Peyer's patch (tissue), 4 donors: ENCODE data around the gene POLD1. TPM values are rescaled to one million over a fixed set of nuclear protein-coding genes. Genes with fewer than 3 reads are reported as not detected.

Source experiments
- DNase-seq, 3 donors: peaks; one replicate each; pipeline ENCODE4 v3.0.0-alpha.2; 2017 to 2019
- H3K27ac ChIP-seq, 4 donors: fragments of 200-600 bp; sonication (generic); one replicate each; pipeline ENCODE4 v1.5.1; 2016 to 2019
- H3K27me3 ChIP-seq, 2 donors: fragments of 200-600 bp; sonication (generic); one replicate each; pipeline ENCODE4 v1.5.1; 2019
- H3K36me3 ChIP-seq, 3 donors: fragments of 200-600 bp; sonication (generic); one replicate each; pipeline ENCODE4 v1.5.1; 2016 to 2019
- H3K4me1 ChIP-seq, 4 donors: fragments of 200-600 bp; sonication (generic); one replicate each; pipeline ENCODE4 v1.5.1; 2016 to 2019
- H3K4me3 ChIP-seq, 4 donors: fragments of 200-600 bp; sonication (generic); 1 replicate in 3 of 4; 2 replicates in 1 of 4; pipeline ENCODE4 v1.5.1; 2016 to 2019; ENCODE audit warnings: mild to moderate bottlenecking in 1 of 4
- H3K9me3 ChIP-seq, 4 donors: fragments of 200-600 bp; sonication (generic); one replicate each; pipeline ENCODE4 v1.5.1; 2016 to 2019; ENCODE audit warnings: mild to moderate bottlenecking in 1 of 4
- POLR2A ChIP-seq, 2 donors: fragments of 450-650 bp; IDR thresholded peaks; one replicate each; pipeline ENCODE4 v1.5.1; 2017; ENCODE audit warnings: antibody characterized with exemption in 2 of 2, mild to moderate bottlenecking in 2 of 2, moderate library complexity in 2 of 2
- total RNA-seq, 4 donors: library from RNA; depleted of rRNA; stranded (reverse); fragments of >200 nt; gene quantifications; one replicate each; pipeline ENCODE4 v1.1.0, GENCODE V29; 2016
- TF ChIP-seq, protein P1 (sequence below), 6 experiments: fragments of 450-650 bp in 4 of 6; fragments of 200-600 bp in 2 of 6; sonication (generic) in 1 of 6; IDR thresholded peaks; one replicate each; pipeline ENCODE4 v1.5.1; 2017 to 2019; ENCODE audit warnings: antibody characterized with exemption in 6 of 6, mild to moderate bottlenecking in 3 of 6, moderate library complexity in 1 of 6

POLD1 gene
- total RNA-seq, 4 donors from 2014 or later, result 14.9 to 90.0 (median 27.3) TPM

DNA sequence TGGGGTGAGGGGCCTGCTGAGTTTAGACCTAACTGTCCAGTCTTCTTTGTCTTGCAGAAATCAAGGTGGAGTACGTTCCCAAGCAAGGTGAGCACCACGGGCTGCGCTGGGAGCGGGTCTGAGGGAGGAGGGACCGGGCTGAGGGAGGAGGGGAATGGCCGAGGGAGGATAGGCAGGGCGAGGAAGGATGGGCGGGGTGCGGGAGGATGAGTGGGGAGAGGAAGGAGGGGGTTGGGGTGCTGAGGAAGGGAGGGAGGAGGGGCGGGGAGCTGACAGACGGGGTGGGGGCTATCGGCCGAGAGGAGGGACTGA lies 67.0 kb downstream of the POLD1 start:
- Histone ChIP-seq H3K4me3 (no peak overlapping the region), H3K27ac (no peak overlapping the region), H3K9me3 (no peaks in the 10 kb centered on the region), H3K27me3 (no peaks in the 10 kb centered on the region), H3K36me3 (no peaks in the 10 kb centered on the region), H3K4me1 (no peaks in the 10 kb centered on the region)
- TF ChIP-seq, protein P1, sequence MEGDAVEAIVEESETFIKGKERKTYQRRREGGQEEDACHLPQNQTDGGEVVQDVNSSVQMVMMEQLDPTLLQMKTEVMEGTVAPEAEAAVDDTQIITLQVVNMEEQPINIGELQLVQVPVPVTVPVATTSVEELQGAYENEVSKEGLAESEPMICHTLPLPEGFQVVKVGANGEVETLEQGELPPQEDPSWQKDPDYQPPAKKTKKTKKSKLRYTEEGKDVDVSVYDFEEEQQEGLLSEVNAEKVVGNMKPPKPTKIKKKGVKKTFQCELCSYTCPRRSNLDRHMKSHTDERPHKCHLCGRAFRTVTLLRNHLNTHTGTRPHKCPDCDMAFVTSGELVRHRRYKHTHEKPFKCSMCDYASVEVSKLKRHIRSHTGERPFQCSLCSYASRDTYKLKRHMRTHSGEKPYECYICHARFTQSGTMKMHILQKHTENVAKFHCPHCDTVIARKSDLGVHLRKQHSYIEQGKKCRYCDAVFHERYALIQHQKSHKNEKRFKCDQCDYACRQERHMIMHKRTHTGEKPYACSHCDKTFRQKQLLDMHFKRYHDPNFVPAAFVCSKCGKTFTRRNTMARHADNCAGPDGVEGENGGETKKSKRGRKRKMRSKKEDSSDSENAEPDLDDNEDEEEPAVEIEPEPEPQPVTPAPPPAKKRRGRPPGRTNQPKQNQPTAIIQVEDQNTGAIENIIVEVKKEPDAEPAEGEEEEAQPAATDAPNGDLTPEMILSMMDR (IDR thresholded peaks at IDR 0.05), result no peak
- no peak for TF ChIP-seq POLR2A (IDR thresholded peaks at IDR 0.05)
- no peak for DNase-seq

DNA sequence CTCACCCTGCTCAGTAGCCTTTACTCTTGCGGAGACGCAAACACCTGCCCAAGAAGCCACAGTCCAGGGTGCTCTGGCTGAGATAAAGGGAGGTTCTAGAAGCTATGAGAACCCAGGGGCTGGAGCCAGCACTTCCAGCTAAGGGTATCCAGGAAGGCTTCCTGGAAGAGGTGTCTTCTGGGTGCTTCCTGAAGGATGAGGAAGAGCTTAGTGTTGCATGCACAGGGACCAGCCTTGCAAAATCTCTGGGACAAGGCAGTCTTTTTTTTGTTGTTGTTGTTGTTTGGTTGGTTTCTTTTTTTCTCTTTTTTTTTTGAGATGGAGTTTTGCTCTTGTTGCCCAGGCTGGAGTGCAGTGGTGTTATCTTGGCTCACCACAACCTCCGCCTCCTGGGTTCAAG lies 69.1 kb downstream of the POLD1 start:
- H3K27me3 ChIP-seq, result no peaks in the 10 kb centered on the region

DNA sequence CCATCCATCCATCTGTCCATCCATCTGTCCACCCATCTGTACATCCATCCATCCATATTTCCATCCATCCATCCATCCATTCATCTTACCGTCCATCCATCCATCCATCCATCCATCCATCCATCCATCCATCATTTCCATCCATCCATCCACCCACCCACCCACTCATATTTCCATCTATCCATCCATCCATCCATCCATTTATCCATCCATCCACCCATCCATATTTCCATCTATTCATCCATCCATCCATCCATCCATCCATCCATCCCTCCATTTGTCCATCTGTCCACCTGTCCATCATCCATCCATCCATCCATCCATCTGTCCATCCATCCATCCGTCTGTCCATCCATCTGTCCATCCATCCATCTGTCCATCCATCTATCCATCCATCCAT lies 71.8 kb downstream of the POLD1 start:
- no peak for DNase-seq
- Histone ChIP-seq H3K36me3 (no peaks in the 10 kb centered on the region), H3K27ac (no peak overlapping the region), H3K27me3 (no peaks in the 10 kb centered on the region), H3K4me1 (peaks cover 0 to 7% (median 0%) of the 10 kb centered on the region in 4 donors), H3K4me3 (no peak overlapping the region), H3K9me3 (no peaks in the 10 kb centered on the region)
- TF ChIP-seq, protein P1 (IDR thresholded peaks at IDR 0.05), result no peak
- TF ChIP-seq POLR2A (IDR thresholded peaks at IDR 0.05), result no peak

More for the DNA sequence above, 69.1 kb downstream of the POLD1 start:
- TF ChIP-seq POLR2A (IDR thresholded peaks at IDR 0.05), result no peak
- TF ChIP-seq, protein P1 (IDR thresholded peaks at IDR 0.05), result no peak
- Histone ChIP-seq H3K4me3 (no peak overlapping the region), H3K4me1 (no peaks in the 10 kb centered on the region), H3K9me3 (no peaks in the 10 kb centered on the region), H3K36me3 (no peaks in the 10 kb centered on the region), H3K27ac (no peak overlapping the region)
- no peak for DNase-seq

DNA sequence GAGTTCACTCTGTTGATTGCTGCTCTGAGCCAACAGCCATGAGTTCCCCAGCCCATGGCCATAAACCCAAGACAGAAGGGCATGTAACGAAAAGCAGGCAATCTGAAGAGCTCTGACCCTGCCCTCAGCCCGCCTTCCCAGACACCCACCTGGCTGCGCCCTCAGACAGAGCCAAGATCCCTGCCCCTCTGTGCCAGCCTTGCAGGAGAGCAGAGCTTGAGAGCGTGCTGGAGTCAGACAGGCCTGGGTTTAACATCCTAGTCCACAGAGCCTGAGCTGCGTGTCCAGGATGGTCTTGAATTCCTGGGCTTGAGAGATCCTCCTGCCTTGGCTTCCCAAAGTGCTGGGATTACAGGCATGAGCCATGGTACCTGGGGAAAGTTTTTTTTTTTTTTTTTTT lies 73.2 kb downstream of the POLD1 start:
- H3K36me3 ChIP-seq, result no peaks in the 10 kb centered on the region
- H3K27ac ChIP-seq, result no peak overlapping the region
- no peak for TF ChIP-seq POLR2A (IDR thresholded peaks at IDR 0.05)
- H3K4me3 ChIP-seq, result no peak overlapping the region
- no peak for DNase-seq
- H3K27me3 ChIP-seq, result no peaks in the 10 kb centered on the region
- no peaks in the 10 kb centered on the region for H3K9me3 ChIP-seq
- peaks cover 0 to 7% (median 0%) of the 10 kb centered on the region in 4 donors for H3K4me1 ChIP-seq

DNA sequence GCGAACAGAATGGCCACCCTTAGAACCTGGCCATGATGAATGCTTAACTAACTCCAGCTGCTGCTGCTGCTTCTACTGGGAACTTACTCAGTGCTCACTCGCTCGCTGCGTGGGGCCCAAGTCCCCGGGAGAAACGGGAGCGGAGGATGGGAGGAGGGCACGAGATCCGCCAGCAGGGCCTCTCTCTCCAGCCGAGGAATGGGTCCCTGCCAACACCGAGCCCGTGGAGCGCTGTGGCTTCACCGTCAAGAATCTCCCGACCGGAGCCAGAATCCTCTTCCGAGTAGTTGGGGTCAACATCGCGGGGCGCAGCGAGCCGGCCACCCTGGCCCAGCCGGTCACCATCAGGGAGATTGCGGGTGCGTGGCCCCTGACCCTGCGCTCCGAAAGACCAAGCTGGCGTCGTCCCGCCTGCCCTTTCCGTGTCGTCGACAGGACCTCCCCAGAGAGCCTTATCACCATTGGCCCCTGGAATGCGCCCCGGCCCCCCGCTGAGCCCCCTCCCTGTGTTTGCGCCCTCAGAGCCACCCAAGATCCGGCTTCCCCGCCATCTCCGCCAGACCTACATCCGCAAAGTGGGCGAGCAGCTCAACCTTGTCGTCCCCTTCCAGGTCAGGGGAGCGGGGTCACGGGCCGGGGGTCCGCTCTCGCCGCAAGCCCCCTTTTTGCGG lies 74.4 kb downstream of the POLD1 start:
- Histone ChIP-seq H3K4me3 (no peak overlapping the region), H3K9me3 (no peaks in the 10 kb centered on the region), H3K27me3 (no peaks in the 10 kb centered on the region), H3K36me3 (no peaks in the 10 kb centered on the region), H3K27ac (no peak overlapping the region), H3K4me1 (peaks cover 0 to 7% (median 0%) of the 10 kb centered on the region in 4 donors)
- TF ChIP-seq, protein P1 (IDR thresholded peaks at IDR 0.05), result no peak
- no peak for TF ChIP-seq POLR2A (IDR thresholded peaks at IDR 0.05)
- no peak for DNase-seq

DNA sequence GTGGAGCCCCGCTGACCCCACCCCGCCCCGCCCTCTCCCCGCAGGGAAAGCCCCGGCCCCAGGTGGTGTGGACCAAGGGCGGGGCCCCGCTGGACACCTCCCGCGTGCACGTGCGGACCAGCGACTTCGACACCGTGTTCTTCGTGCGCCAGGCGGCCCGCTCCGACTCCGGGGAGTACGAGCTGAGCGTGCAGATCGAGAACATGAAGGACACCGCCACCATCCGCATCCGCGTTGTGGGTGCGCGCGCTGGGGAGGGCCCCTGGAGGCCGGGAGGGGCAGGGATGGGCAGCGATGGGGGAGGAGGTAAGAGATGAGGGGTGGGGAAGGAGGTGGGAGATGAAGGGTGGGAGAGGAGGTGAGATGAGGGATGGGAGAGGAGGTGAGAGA lies 74.9 kb downstream of the POLD1 start:
- Histone ChIP-seq H3K36me3 (no peaks in the 10 kb centered on the region), H3K4me3 (no peak overlapping the region), H3K9me3 (no peaks in the 10 kb centered on the region), H3K27ac (no peak overlapping the region), H3K4me1 (peaks cover 0 to 7% (median 0%) of the 10 kb centered on the region in 4 donors), H3K27me3 (no peaks in the 10 kb centered on the region)
- TF ChIP-seq POLR2A (IDR thresholded peaks at IDR 0.05), result no peak
- TF ChIP-seq, protein P1 (IDR thresholded peaks at IDR 0.05), result no peak
- DNase-seq, result no peak
